Adrenal gland (tissue), 5 donors: ENCODE data around the gene GLCCI1.

ENCODE experiments used
- CTCF ChIP-seq, 6 experiments: fragments of 450-650 bp in 4 of 6; fragments of 200-600 bp in 2 of 6; sonication (generic) in 1 of 6; IDR thresholded peaks; 1 replicate in 5 of 6; 2 replicates in 1 of 6; pipeline versions ENCODE4 v1.5.1 to v1.8.0; 2016 to 2021; ENCODE audit warnings: antibody characterized with exemption in 6 of 6, mild to moderate bottlenecking in 2 of 6, moderate library complexity in 1 of 6
- POLR2A ChIP-seq, 2 donors: fragments of 450-650 bp; IDR thresholded peaks; one replicate each; pipeline ENCODE4 v1.6.1; 2017; ENCODE audit warnings: antibody characterized with exemption in 2 of 2, mild to moderate bottlenecking in 2 of 2, moderate library complexity in 1 of 2
- donor health status: DM: no; HTN: no; CAD: no.

- no peak for TF ChIP-seq CTCF (IDR thresholded peaks at IDR 0.05)
- TF ChIP-seq POLR2A (IDR thresholded peaks at IDR 0.05) = no peak
These were observed 66.6 kb downstream of the GLCCI1 start for GRCh38 chr7:8035192-8035591.
